ENCODE results near the gene FCER2. TPM values are rescaled to one million over a fixed set of nuclear protein-coding genes. Genes with fewer than 3 reads are reported as not detected.

Gene FCER2
- total and polyA plus RNA-seq, 2 of the 4 experiments (the other 2 are of a cell fraction), result not detected

GRCh38 chr19:7720351-7720750, 18.4 kb upstream of the FCER2 start:
- intact Hi-C loops (cut with micrococcal nuclease), result loop anchor here (5.0 kb wide), 1 partner anchor 37 kb away; no protein-coding TSS in a partner anchor
- ChIA-PET POLR2A (ENCODE audit: unreplicated experiment) (no interaction called here), CTCF (no interaction called here)
- H2AK9ac ChIP-seq (replicated peaks; ENCODE audit: low read depth, low read length, poor library complexity), result no peak overlapping the region
- H3K14ac ChIP-seq (replicated peaks; ENCODE audit: low read depth, low read length), result no peak overlapping the region
- TF ChIP-seq RFX5 (IDR thresholded peaks at IDR 0.05; ENCODE audit: low read depth, low read length) (no peak), BHLHE40 (IDR thresholded peaks at IDR 0.05; ENCODE audit: low read depth, low read length) (no peak), NFE2L2 (IDR thresholded peaks at IDR 0.05; ENCODE audit: low read depth, low read length) (no peak), USF2 (IDR thresholded peaks at IDR 0.05; ENCODE audit: low read depth, low read length) (no peak), CHD1 (IDR thresholded peaks at IDR 0.05; ENCODE audit: low read depth, low read length) (no peak), MAFK (IDR thresholded peaks at IDR 0.05; ENCODE audit: low read depth, low read length) (no peak), CEBPB (IDR thresholded peaks at IDR 0.05; ENCODE audit: low read depth, low read length) (no peak), MXI1 (IDR thresholded peaks at IDR 0.05; ENCODE audit: borderline replicate concordance, low read depth, low read length) (no peak), SMC3 (IDR thresholded peaks at IDR 0.05; ENCODE audit: low read depth, low read length) (no peak), RCOR1 (IDR thresholded peaks at IDR 0.05; ENCODE audit: insufficient replicate concordance, low read length) (no peak), FOS (IDR thresholded peaks at IDR 0.05; ENCODE audit: low read depth, low read length) (no peak), RAD21 (IDR thresholded peaks at IDR 0.05; ENCODE audit: low read length) (no peak), ELK1 (IDR thresholded peaks at IDR 0.05; ENCODE audit: borderline replicate concordance, low read depth, low read length) (no peak), POLR2A (IDR thresholded peaks at IDR 0.05; ENCODE audit: low read depth, low read length) (no peak), MAZ (IDR thresholded peaks at IDR 0.05; ENCODE audit: borderline replicate concordance, low read depth, low read length) (no peak), CTCF (conservative IDR thresholded peaks at IDR 0.05; ENCODE audit: low read depth, low read length) (no peak)
- H2BK5ac ChIP-seq (ENCODE audit: low read depth, low read length, poor library complexity, severe bottlenecking), result no peak overlapping the region
- WGBS, 2 experiments (ENCODE audit: extremely low coverage in 2 of 2, insufficient read length in 1 of 2), result 83% methylated on average over 1 of the region's 6 CpGs; no CpG with 5 or more reads in 1 of the 2 experiments
- no peaks in the 10 kb centered on the region for H4K20me1 ChIP-seq (ENCODE audit: insufficient read depth, low read length)
- no TSS peak for BruUV-seq (replicated peaks)
- H3K56ac ChIP-seq (ENCODE audit: extremely low read depth, insufficient read depth, low read length), result no peak overlapping the region
- no peak overlapping the region for H2BK20ac ChIP-seq (ENCODE audit: low read depth, low read length)
- no peak for ATAC-seq (ENCODE audit: low read depth)
- no peak overlapping the region for H4K91ac ChIP-seq (ENCODE audit: insufficient read depth, low read depth, low read length)
- H3K27me3 ChIP-seq (ENCODE audit: control insufficient read depth, insufficient read depth, low read length), result peaks cover 17% of the 10 kb centered on the region
- in situ Hi-C loops (cut with MboI; ENCODE audit: low sequenced_read_pairs), result no loop called here
- no peak overlapping the region for H3K4me3 ChIP-seq (ENCODE audit: insufficient read depth, low read depth, low read length)
- no peak overlapping the region for H3K9ac ChIP-seq (ENCODE audit: low read depth, low read length)
- H4K5ac ChIP-seq (ENCODE audit: low read depth, low read length), result no peak overlapping the region
- no peak overlapping the region for H2BK120ac ChIP-seq (ENCODE audit: low read depth, low read length)
- H3K4ac ChIP-seq (ENCODE audit: low read depth, low read length), result no peak overlapping the region
- no peaks in the 10 kb centered on the region for H3K79me1 ChIP-seq (ENCODE audit: low read depth in 1 of 2, low read length in 2 of 2)
- no peak overlapping the region for H2BK15ac ChIP-seq (ENCODE audit: low read depth, low read length)
- dilution Hi-C loops (cut with HindIII; ENCODE audit: low sequenced_read_pairs, unreplicated experiment), result no loop called here
- peaks cover 2% of the 10 kb centered on the region; the same call in 1 of the 2 replicates for H3K9me3 ChIP-seq (ENCODE audit: control insufficient read depth, insufficient read depth, low read length)
- no peak for DNase-seq
- H2AK5ac ChIP-seq (ENCODE audit: low read depth, low read length), result no peak overlapping the region
- H3K4me1 ChIP-seq (ENCODE audit: control insufficient read depth, insufficient read depth, low read length), result no peaks in the 10 kb centered on the region
- H2AFZ ChIP-seq (replicated peaks; ENCODE audit: low read length, poor library complexity), result no peak overlapping the region
- no peaks in the 10 kb centered on the region for H3K9me1 ChIP-seq (ENCODE audit: insufficient read depth, low read length)
- H3K36me3 ChIP-seq (ENCODE audit: control insufficient read depth, insufficient read depth, low read length), result no peaks in the 10 kb centered on the region
- H3K4me2 ChIP-seq (ENCODE audit: low read depth, low read length), result no peak overlapping the region
- H3K27ac ChIP-seq (ENCODE audit: insufficient read depth, low read length), result no peak overlapping the region
- no peak overlapping the region for H4K8ac ChIP-seq (ENCODE audit: low read depth in 2 of 2, low read length in 2 of 2)
- H3K23ac ChIP-seq (ENCODE audit: low read depth, low read length), result no peak overlapping the region
- no peak overlapping the region for H3K18ac ChIP-seq (ENCODE audit: low read depth, low read length)
